PC-3 (cell line): Measurements from ENCODE around the gene GOLT1A. TPM values are rescaled to one million over a fixed set of nuclear protein-coding genes. Genes with fewer than 3 reads are reported as not detected.

Source experiments
- ATAC-seq: fragments of 200-7000 bp; cut with Tn5 transposase; 2 replicates; pipeline ENCODE4 v1.9.1; 2020; ENCODE audit warnings: mild to moderate bottlenecking, moderate library complexity
- BruUV-seq: library from RNA; stranded (reverse); fragments of 400-500 nt; replicated peaks from 2 replicates; lab custom pipeline; 2021; lab: Mats Ljungman, UMichigan
- CTCF ChIA-PET: fragments of 300-600 bp; sonication (Branson Sonifier 250); formaldehyde crosslinking; loops from one replicate; lab custom pipeline; 2022; ENCODE audit warnings: antibody characterized with exemption; lab: Charles Lee
- POLR2A ChIA-PET: fragments of 300-600 bp; sonication (Branson Sonifier 250); formaldehyde crosslinking; loops from one replicate; lab custom pipeline; 2022; ENCODE audit warnings: antibody characterized with exemption; ENCODE audit not compliant: unreplicated experiment; lab: Charles Lee
- DNase-seq: peaks from one replicate; pipeline ENCODE4 v3.0.0-alpha.2; 2015
- H2AFZ ChIP-seq: fragments of 300-600 bp; sonication (generic); 2 replicates; pipeline ENCODE4 v1.6.0; 2016; ENCODE audit warnings: antibody characterized with exemption, low read length
- H3F3A ChIP-seq: fragments of 300-600 bp; sonication (generic); one replicate; pipeline ENCODE4 v1.6.0; 2017; ENCODE audit warnings: antibody characterized with exemption, low read length, control low read depth, mild to moderate bottlenecking; ENCODE audit not compliant: unreplicated experiment
- H3K27ac ChIP-seq: fragments of 300-600 bp; sonication (generic); 2 replicates; pipeline ENCODE4 v1.5.1; 2016; ENCODE audit warnings: mild to moderate bottlenecking, low read length
- H3K27me3 ChIP-seq: fragments of 300-600 bp; sonication (generic); 2 replicates; pipeline ENCODE4 v1.6.1; 2016; ENCODE audit warnings: low read length, mixed read lengths
- H3K36me3 ChIP-seq: fragments of 300-600 bp; sonication (generic); 2 replicates; pipeline ENCODE4 v1.6.1; 2016; ENCODE audit warnings: low read depth, mixed run types, low read length, mixed read lengths
- H3K4me1 ChIP-seq: fragments of 300-600 bp; sonication (generic); 2 replicates; pipeline ENCODE4 v1.5.1; 2016; ENCODE audit warnings: low read length; ENCODE audit not compliant: insufficient read depth
- H3K4me2 ChIP-seq: fragments of 300-600 bp; sonication (generic); 2 replicates; pipeline ENCODE4 v1.6.0; 2016; ENCODE audit warnings: low read length
- H3K4me3 ChIP-seq: fragments of 300-600 bp; sonication (generic); 2 replicates; pipeline ENCODE4 v1.5.1; 2016; ENCODE audit warnings: mild to moderate bottlenecking, low read length, mixed read lengths
- H3K79me2 ChIP-seq: fragments of 300-600 bp; sonication (generic); 2 replicates; pipeline ENCODE4 v1.6.1; 2017; ENCODE audit warnings: low read length, mixed read lengths
- H3K9ac ChIP-seq: fragments of 300-600 bp; sonication (generic); 2 replicates; pipeline ENCODE4 v1.6.0; 2016; ENCODE audit warnings: mild to moderate bottlenecking, low read length
- H3K9me2 ChIP-seq: fragments of 300-600 bp; sonication (generic); replicated peaks from 2 replicates; pipeline ENCODE4 v1.6.1; 2016; ENCODE audit warnings: mixed run types, low read length, mixed read lengths
- H3K9me3 ChIP-seq: fragments of 300-600 bp; sonication (generic); 2 replicates; pipeline ENCODE4 v1.6.1; 2016; ENCODE audit warnings: low read length, mixed read lengths
- H4K20me1 ChIP-seq: fragments of 300-600 bp; sonication (generic); 2 replicates; pipeline ENCODE4 v1.6.1; 2016; ENCODE audit warnings: low read length, mixed read lengths
- CTCF ChIP-seq: fragments of 300-600 bp; sonication (generic); conservative IDR thresholded peaks from 2 replicates; pipeline ENCODE4 v1.5.1; 2017; ENCODE audit warnings: antibody characterized with exemption, low read depth, mild to moderate bottlenecking, low read length
- EZH2 ChIP-seq: fragments of 300-600 bp; sonication (generic); IDR thresholded peaks from one replicate; pipeline ENCODE4 v1.6.1; 2017; ENCODE audit warnings: antibody characterized with exemption, mild to moderate bottlenecking, low read length; ENCODE audit not compliant: unreplicated experiment
- EZH2phosphoT487 ChIP-seq: fragments of 300-600 bp; sonication (generic); IDR thresholded peaks from 2 replicates; pipeline ENCODE4 v1.6.1; 2018; ENCODE audit warnings: mild to moderate bottlenecking, antibody characterized with exemption, low read length, borderline replicate concordance
- intact Hi-C: fragments of 100-400 bp; cut with micrococcal nuclease; formaldehyde crosslinking; loops from 2 replicates; pipeline ENCODE4 v1.9.0; 2023
- total RNA-seq: library from RNA; depleted of rRNA; stranded (reverse); fragments of >200 nt; gene quantifications from 2 replicates; pipeline ENCODE4 v1.2.3, GENCODE V29; 2014

GOLT1A gene
- total RNA-seq, 1 experiment from 2014 or later = 13.3 TPM

GRCh38 chr1:204171751-204172178, 42.0 kb downstream of the GOLT1A start:
- POLR2A ChIA-PET = interaction anchor here (0.6 to 1.0 kb wide), 2 partner anchors 27 to 762 kb away, joined by 3 to 5 read pairs; no protein-coding TSS in a partner anchor
- H3F3A ChIP-seq = no peaks in the 10 kb centered on the region
- 0 out of 2 replicates have a peak overlapping the region, but pooled peaks have one; percentile 8 for H3K4me3 ChIP-seq
- ATAC-seq (peak; percentile 91), DNase-seq (peak; percentile 100)
- no peak for TF ChIP-seq CTCF
- no peak for TF ChIP-seq EZH2
- no peak for TF ChIP-seq EZH2phosphoT487
- H3K4me2 ChIP-seq = peak overlapping the region; percentile 48
- peaks cover 59% of the 10 kb centered on the region for H3K4me1 ChIP-seq
- H2AFZ ChIP-seq = no peak overlapping the region
- H3K27ac ChIP-seq = peak overlapping the region; percentile 96
- intact Hi-C loops = loop anchor here (1.0 to 2.0 kb wide), 2 partner anchors 27 to 42 kb away; no protein-coding TSS in a partner anchor
- H3K9me2 ChIP-seq = no peaks in the 10 kb centered on the region
- H3K9ac ChIP-seq = peak overlapping the region; percentile 72
- no TSS peak for BruUV-seq
- CTCF ChIA-PET = interaction anchor here (0.6 to 1.3 kb wide), 2 partner anchors 9 to 357 kb away, joined by 3 read pairs; no protein-coding TSS in a partner anchor
- peaks cover 23% of the 10 kb centered on the region for H3K9me3 ChIP-seq
- no peaks in the 10 kb centered on the region for H4K20me1 ChIP-seq
- H3K27me3 ChIP-seq = no peaks in the 10 kb centered on the region
- H3K79me2 ChIP-seq = peaks cover 23% of the 10 kb centered on the region
- peaks cover 24% of the 10 kb centered on the region for H3K36me3 ChIP-seq

- H3K27ac ChIP-seq = peak overlapping the region; percentile 96
- ChIA-PET CTCF (interaction anchor here (1.3 kb wide), 1 partner anchor 8 kb away, joined by 3 read pairs; no protein-coding TSS in a partner anchor), POLR2A (no interaction called here)
- H3F3A ChIP-seq = no peaks in the 10 kb centered on the region
- H3K4me3 ChIP-seq = peak overlapping the region; percentile 4; the same call in 1 of the 2 replicates
- ATAC-seq (no peak), DNase-seq (no peak)
- no peaks in the 10 kb centered on the region for H3K27me3 ChIP-seq
- intact Hi-C loops = loop anchor here (1.0 to 2.0 kb wide), 2 partner anchors 28 to 41 kb away; no protein-coding TSS in a partner anchor
- H3K9me2 ChIP-seq = no peaks in the 10 kb centered on the region
- peaks cover 11% of the 10 kb centered on the region for H3K79me2 ChIP-seq
- H3K36me3 ChIP-seq = peaks cover 24% of the 10 kb centered on the region
- H3K4me2 ChIP-seq = no peak overlapping the region
- peak overlapping the region; percentile 65 for H3K9ac ChIP-seq
- H2AFZ ChIP-seq = no peak overlapping the region
- H4K20me1 ChIP-seq = no peaks in the 10 kb centered on the region
- peaks cover 23% of the 10 kb centered on the region for H3K9me3 ChIP-seq
- no peak for TF ChIP-seq EZH2phosphoT487
- no peak for TF ChIP-seq CTCF
- no peak for TF ChIP-seq EZH2
- BruUV-seq = no TSS peak
- H3K4me1 ChIP-seq = peaks cover 48% of the 10 kb centered on the region
These were observed 43.2 kb downstream of the GOLT1A start for GRCh38 chr1:204170494-204171155.

- CTCF ChIA-PET = no interaction called here
- no peak overlapping the region for H3K9ac ChIP-seq
- no peak overlapping the region for H3K27ac ChIP-seq
These were observed 43.9 kb downstream of the GOLT1A start for GRCh38 chr1:204169858-204170257.

More at GRCh38 chr1:204169858-204170257, 43.9 kb downstream of the GOLT1A start:
- Histone ChIP-seq H3K36me3 (peaks cover 24% of the 10 kb centered on the region), H4K20me1 (no peaks in the 10 kb centered on the region), H3K79me2 (peaks cover 3% of the 10 kb centered on the region; the same call in 1 of the 2 replicates), H2AFZ (no peak overlapping the region), H3K4me1 (peaks cover 40% of the 10 kb centered on the region), H3K27me3 (no peaks in the 10 kb centered on the region), H3K9me3 (peaks cover 23% of the 10 kb centered on the region), H3K4me3 (no peak overlapping the region; the same call in 1 of the 2 replicates), H3K4me2 (no peak overlapping the region), H3K9me2 (no peaks in the 10 kb centered on the region), H3F3A (no peaks in the 10 kb centered on the region)
- ATAC-seq = no peak
- no TSS peak for BruUV-seq
- intact Hi-C loops = loop anchor here (2.0 kb wide), 1 partner anchor 29 kb away; no protein-coding TSS in a partner anchor
- DNase-seq = peak; percentile 38
- POLR2A ChIA-PET = no interaction called here
- TF ChIP-seq EZH2phosphoT487 (no peak), CTCF (no peak)
